HL-60 (cell line): ENCODE measurements around the gene HNRNPR.

Experiments used
- CTCF ChIP-seq: IDR thresholded peaks from one replicate; pipeline ENCODE4 v1.5.1; 2011; ENCODE audit warnings: low read length, control low read depth, inconsistent platforms; ENCODE audit not compliant: insufficient read depth
- GABPA ChIP-seq: IDR thresholded peaks from 2 replicates; pipeline ENCODE4 v1.6.1; 2012; ENCODE audit warnings: low read depth
- POLR2AphosphoS5 ChIP-seq: IDR thresholded peaks from 2 replicates; pipeline ENCODE4 v1.6.1; 2012; ENCODE audit warnings: low read depth
- REST ChIP-seq: IDR thresholded peaks from 2 replicates; pipeline ENCODE4 v1.6.1; 2012; ENCODE audit warnings: low read depth; ENCODE audit not compliant: insufficient replicate concordance

DNA sequence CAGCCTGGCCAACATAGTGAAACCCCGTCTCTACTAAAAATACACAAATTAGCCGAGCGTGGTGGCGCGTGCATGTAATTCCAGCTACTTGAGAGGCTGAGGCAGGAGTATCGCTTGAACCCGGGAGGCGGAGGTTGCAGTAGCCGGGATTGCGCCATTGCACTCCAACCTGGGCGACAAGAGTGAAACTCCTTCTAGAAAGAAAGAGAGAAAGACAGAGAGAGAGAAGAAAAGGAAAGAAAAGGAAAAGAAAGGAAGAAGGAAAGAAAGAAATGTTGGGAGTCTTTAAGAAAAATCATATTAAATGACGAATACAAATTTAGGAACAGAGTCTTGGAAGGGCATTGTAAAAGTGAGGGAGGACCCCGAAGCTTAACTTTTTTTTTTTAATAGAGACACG lies 1.8 kb upstream of the HNRNPR start:
- TF ChIP-seq CTCF = no peak
- TF ChIP-seq POLR2AphosphoS5 = no peak
- TF ChIP-seq GABPA = no peak
- TF ChIP-seq REST = no peak
